ENCODE measurements around the gene PIGR. TPM values are rescaled to one million over a fixed set of nuclear protein-coding genes. Genes with fewer than 3 reads are reported as not detected.

The PIGR gene
- total RNA-seq, 2 experiments from 2014 or later, result 0.03 TPM; not detected in 1

GRCh38 chr1:206957639-206958038 is 11.4 kb upstream of the PIGR start:
- intact Hi-C loops (cut with micrococcal nuclease; ENCODE audit: unreplicated experiment), result no loop called here
- no peak overlapping the region for H3K4me2 ChIP-seq (ENCODE audit: low read length)
- no peaks in the 10 kb centered on the region for H3K9me3 ChIP-seq (ENCODE audit: low read length)
- no peaks in the 10 kb centered on the region for H3K9me2 ChIP-seq (ENCODE audit: insufficient read depth, low read length)
- no peak overlapping the region for H3K27ac ChIP-seq (ENCODE audit: low read depth, low read length, poor library complexity, severe bottlenecking)
- DNase-seq (ENCODE audit: low spot score), result no peak
- CTCF ChIA-PET (ENCODE audit: unreplicated experiment), result no interaction called here
- H3K79me2 ChIP-seq (ENCODE audit: insufficient read depth, low read depth, low read length), result no peaks in the 10 kb centered on the region
- no peaks in the 10 kb centered on the region for H3K4me1 ChIP-seq (ENCODE audit: insufficient read depth, low read length, poor library complexity, severe bottlenecking)
- BruUV-seq (replicated peaks), result no TSS peak
- no peak overlapping the region for H3K4me3 ChIP-seq (ENCODE audit: low read depth, low read length, poor library complexity, severe bottlenecking)
- no peaks in the 10 kb centered on the region for H3K36me3 ChIP-seq (ENCODE audit: insufficient read depth, low read length)
- no peak overlapping the region for H2AFZ ChIP-seq (ENCODE audit: low read length)
- TF ChIP-seq, protein P1, sequence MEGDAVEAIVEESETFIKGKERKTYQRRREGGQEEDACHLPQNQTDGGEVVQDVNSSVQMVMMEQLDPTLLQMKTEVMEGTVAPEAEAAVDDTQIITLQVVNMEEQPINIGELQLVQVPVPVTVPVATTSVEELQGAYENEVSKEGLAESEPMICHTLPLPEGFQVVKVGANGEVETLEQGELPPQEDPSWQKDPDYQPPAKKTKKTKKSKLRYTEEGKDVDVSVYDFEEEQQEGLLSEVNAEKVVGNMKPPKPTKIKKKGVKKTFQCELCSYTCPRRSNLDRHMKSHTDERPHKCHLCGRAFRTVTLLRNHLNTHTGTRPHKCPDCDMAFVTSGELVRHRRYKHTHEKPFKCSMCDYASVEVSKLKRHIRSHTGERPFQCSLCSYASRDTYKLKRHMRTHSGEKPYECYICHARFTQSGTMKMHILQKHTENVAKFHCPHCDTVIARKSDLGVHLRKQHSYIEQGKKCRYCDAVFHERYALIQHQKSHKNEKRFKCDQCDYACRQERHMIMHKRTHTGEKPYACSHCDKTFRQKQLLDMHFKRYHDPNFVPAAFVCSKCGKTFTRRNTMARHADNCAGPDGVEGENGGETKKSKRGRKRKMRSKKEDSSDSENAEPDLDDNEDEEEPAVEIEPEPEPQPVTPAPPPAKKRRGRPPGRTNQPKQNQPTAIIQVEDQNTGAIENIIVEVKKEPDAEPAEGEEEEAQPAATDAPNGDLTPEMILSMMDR (conservative IDR thresholded peaks at IDR 0.05; ENCODE audit: low read length), result no peak
- TF ChIP-seq EZH2phosphoT487 (IDR thresholded peaks at IDR 0.05; ENCODE audit: borderline replicate concordance, low read depth, low read length), result no peak
- POLR2A ChIA-PET, result no interaction called here
- H4K20me1 ChIP-seq (ENCODE audit: insufficient read depth, low read length), result no peaks in the 10 kb centered on the region

- Histone ChIP-seq H3K4me2 (ENCODE audit: low read length) (no peak overlapping the region), H3K4me3 (ENCODE audit: low read depth, low read length, poor library complexity, severe bottlenecking) (no peak overlapping the region), H3K27ac (ENCODE audit: low read depth, low read length, poor library complexity, severe bottlenecking) (no peak overlapping the region), H3K9me3 (ENCODE audit: low read length) (no peaks in the 10 kb centered on the region), H4K20me1 (ENCODE audit: insufficient read depth, low read length) (no peaks in the 10 kb centered on the region), H3K9me2 (ENCODE audit: insufficient read depth, low read length) (no peaks in the 10 kb centered on the region), H2AFZ (ENCODE audit: low read length) (no peak overlapping the region), H3K36me3 (ENCODE audit: insufficient read depth, low read length) (no peaks in the 10 kb centered on the region), H3K79me2 (ENCODE audit: insufficient read depth, low read depth, low read length) (no peaks in the 10 kb centered on the region), H3K4me1 (ENCODE audit: insufficient read depth, low read length, poor library complexity, severe bottlenecking) (no peaks in the 10 kb centered on the region)
- ChIA-PET POLR2A (no interaction called here), CTCF (ENCODE audit: unreplicated experiment) (no interaction called here)
- TF ChIP-seq EZH2phosphoT487 (IDR thresholded peaks at IDR 0.05; ENCODE audit: borderline replicate concordance, low read depth, low read length), result no peak
- TF ChIP-seq, protein P1 (conservative IDR thresholded peaks at IDR 0.05; ENCODE audit: low read length), result no peak
- no peak for DNase-seq (ENCODE audit: low spot score)
- intact Hi-C loops (cut with micrococcal nuclease; ENCODE audit: unreplicated experiment), result no loop called here
- no TSS peak for BruUV-seq (replicated peaks)
Observed at GRCh38 chr1:206955476-206956451, 9.5 kb upstream of the PIGR start.
